Measurements from ENCODE around the gene PLLP. TPM values are rescaled to one million over a fixed set of nuclear protein-coding genes. Genes with fewer than 3 reads are reported as not detected.

PLLP gene
- total RNA-seq, 1 experiment from 2014 or later, result 3.1 TPM

DNA sequence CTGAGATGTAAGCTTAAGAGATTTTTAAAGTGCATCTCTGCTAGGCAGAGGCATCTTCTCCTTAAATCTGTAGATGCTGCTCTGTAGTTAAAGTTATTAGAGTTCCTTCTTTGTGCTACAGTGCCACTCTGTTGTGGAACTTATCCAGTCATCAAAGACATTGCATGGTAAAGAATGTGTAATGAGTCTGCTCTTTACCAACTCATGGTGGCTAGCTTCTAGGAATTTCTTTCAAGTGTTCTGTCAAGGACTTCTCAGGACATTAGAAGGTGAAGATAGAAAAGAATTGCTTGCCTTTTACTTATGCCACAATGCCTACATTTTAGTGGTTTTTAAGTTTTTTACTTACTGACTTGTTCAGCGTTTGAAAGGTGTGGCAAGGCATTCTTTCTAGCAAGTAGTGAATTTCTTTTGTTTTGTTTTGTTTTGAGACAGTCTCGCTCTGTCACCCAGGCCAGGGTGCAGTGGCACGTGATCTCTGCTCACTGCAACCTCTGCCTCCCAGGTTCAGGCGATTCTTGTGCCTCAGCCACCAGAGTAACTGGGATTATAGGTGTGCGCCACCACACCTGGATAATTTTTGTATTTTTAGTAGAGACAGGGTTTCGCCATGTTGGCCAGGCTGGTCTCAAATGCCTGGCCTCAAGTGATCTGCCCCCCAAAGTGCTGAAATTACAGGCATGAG, 59.7 kb downstream of the PLLP start (continued):
- TF ChIP-seq POLR2AphosphoS5 (IDR thresholded peaks at IDR 0.05; ENCODE audit: low read depth, low read length) (no peak), RAD21 (IDR thresholded peaks at IDR 0.05; ENCODE audit: low read depth) (no peak), CTCF (IDR thresholded peaks at IDR 0.05 in 2 of 3, conservative IDR thresholded peaks at IDR 0.05 in 1 of 3; ENCODE audit: borderline replicate concordance in 1 of 3, insufficient read depth in 1 of 3, low read depth in 2 of 3, low read length in 2 of 3) (no peak), ELF1 (IDR thresholded peaks at IDR 0.05; ENCODE audit: borderline replicate concordance, low read depth) (no peak)

DNA sequence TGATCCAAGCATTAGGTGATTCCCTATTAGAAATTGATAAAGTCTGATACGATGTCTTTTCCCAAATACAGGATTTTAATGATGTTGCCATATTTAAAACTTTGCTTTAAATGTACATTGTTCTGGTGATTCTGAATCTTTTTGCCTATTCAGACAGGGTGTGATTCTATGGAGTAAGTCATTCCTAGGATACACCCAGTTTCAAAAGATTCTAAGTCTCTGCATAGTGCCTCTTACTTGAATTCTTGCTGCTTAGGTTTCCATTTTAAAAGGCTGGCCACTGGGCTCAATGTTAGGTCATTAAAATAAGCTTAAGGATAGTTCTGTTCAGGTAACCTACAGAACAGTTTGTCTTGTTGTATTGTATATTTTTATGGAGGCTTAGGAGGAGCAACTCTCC, 61.4 kb downstream of the PLLP start:
- no peaks in the 10 kb centered on the region for H3K27me3 ChIP-seq (ENCODE audit: insufficient read depth, low read length)
- H3K9me3 ChIP-seq (ENCODE audit: control insufficient read depth in 1 of 2, insufficient read depth in 1 of 2, low read depth in 1 of 2, low read length in 2 of 2), result 0 out of 4 replicates have a peak, but pooled peaks cover 0 to 2% of the 10 kb centered on the region in 2 experiments
- TF ChIP-seq, protein P1, sequence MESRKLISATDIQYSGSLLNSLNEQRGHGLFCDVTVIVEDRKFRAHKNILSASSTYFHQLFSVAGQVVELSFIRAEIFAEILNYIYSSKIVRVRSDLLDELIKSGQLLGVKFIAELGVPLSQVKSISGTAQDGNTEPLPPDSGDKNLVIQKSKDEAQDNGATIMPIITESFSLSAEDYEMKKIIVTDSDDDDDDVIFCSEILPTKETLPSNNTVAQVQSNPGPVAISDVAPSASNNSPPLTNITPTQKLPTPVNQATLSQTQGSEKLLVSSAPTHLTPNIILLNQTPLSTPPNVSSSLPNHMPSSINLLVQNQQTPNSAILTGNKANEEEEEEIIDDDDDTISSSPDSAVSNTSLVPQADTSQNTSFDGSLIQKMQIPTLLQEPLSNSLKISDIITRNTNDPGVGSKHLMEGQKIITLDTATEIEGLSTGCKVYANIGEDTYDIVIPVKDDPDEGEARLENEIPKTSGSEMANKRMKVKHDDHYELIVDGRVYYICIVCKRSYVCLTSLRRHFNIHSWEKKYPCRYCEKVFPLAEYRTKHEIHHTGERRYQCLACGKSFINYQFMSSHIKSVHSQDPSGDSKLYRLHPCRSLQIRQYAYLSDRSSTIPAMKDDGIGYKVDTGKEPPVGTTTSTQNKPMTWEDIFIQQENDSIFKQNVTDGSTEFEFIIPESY (IDR thresholded peaks at IDR 0.05; ENCODE audit: extremely low read depth, insufficient replicate concordance, low read length), result no peak
- no peak for TF ChIP-seq POLR2AphosphoS5 (IDR thresholded peaks at IDR 0.05; ENCODE audit: low read depth, low read length)
- TF ChIP-seq CTCF (IDR thresholded peaks at IDR 0.05 in 2 of 3, conservative IDR thresholded peaks at IDR 0.05 in 1 of 3; ENCODE audit: borderline replicate concordance in 1 of 3, insufficient read depth in 1 of 3, low read depth in 2 of 3, low read length in 2 of 3), result no peak
- no peak for TF ChIP-seq TCF7L2 (IDR thresholded peaks at IDR 0.05; ENCODE audit: borderline replicate concordance, extremely low read depth, insufficient read depth, insufficient read length)
- no peak for TF ChIP-seq REST (IDR thresholded peaks at IDR 0.05; ENCODE audit: low read depth)
- no peak for TF ChIP-seq ZFX (IDR thresholded peaks at IDR 0.05)
- TF ChIP-seq EZH2phosphoT487 (IDR thresholded peaks at IDR 0.05; ENCODE audit: borderline replicate concordance), result no peak
- no peak for TF ChIP-seq FOSL1 (IDR thresholded peaks at IDR 0.05; ENCODE audit: low read depth)
- no peak for TF ChIP-seq ZNF274 (IDR thresholded peaks at IDR 0.05; ENCODE audit: low read depth, low read length)
- no peak overlapping the region for H2AFZ ChIP-seq (ENCODE audit: low read depth, low read length, poor library complexity, severe bottlenecking)
- H3K4me1 ChIP-seq (ENCODE audit: control insufficient read depth in 1 of 2, insufficient read depth in 2 of 2, low read length in 2 of 2), result peaks cover 0 to 6% of the 10 kb centered on the region in 2 experiments; a peak in 1 of 4 replicates
- POLR2A ChIA-PET, result no interaction called here
- H3K9me2 ChIP-seq (ENCODE audit: insufficient read depth), result no peaks in the 10 kb centered on the region; the same call in 1 of the 2 replicates
- no peak overlapping the region for H3K4me2 ChIP-seq (ENCODE audit: low read length)
- no peak overlapping the region for H3K4me3 ChIP-seq (replicated peaks in 1 of 2; ENCODE audit: low read depth in 1 of 2, low read length in 2 of 2)
- H3K79me2 ChIP-seq (ENCODE audit: insufficient read depth, low read length), result no peaks in the 10 kb centered on the region
- no peak overlapping the region for H3K27ac ChIP-seq (ENCODE audit: low read depth, low read length)
- CTCF ChIA-PET, result no interaction called here
- BruUV-seq (replicated peaks), result no TSS peak
- peaks cover 35 to 44% of the 10 kb centered on the region in 2 experiments for H3K36me3 ChIP-seq (ENCODE audit: control insufficient read depth in 1 of 2, insufficient read depth in 2 of 2, low read length in 2 of 2)
- DNase-seq (ENCODE audit: low read depth, low spot score), result no peak
- intact Hi-C loops (cut with micrococcal nuclease), result no loop called here
- H3K9ac ChIP-seq (ENCODE audit: low read length), result no peak overlapping the region
- no peaks in the 10 kb centered on the region for H4K20me1 ChIP-seq (ENCODE audit: insufficient read depth)
- RAD21 ChIA-PET (ENCODE audit: low non-redundant PET in 1 of 2, low total read pairs in 2 of 2, uncharacterized antibody in 2 of 2, unreplicated experiment in 2 of 2), result no interaction called here
- no peak for ATAC-seq
